Liver (tissue), 9 donors: Measurements from ENCODE around the gene LYSMD2. TPM values are rescaled to one million over a fixed set of nuclear protein-coding genes. Genes with fewer than 3 reads are reported as not detected.

Source experiments
- DNase-seq: peaks from one replicate; pipeline ENCODE4 v3.0.0-alpha.2; 2017; ENCODE audit warnings: low spot score
- H3K27ac ChIP-seq, 2 donors: one replicate each; pipeline ENCODE4 v1.7.0; 2013; ENCODE audit warnings: inconsistent platforms in 2 of 2, low read length in 2 of 2, control low read depth in 1 of 2, low read depth in 1 of 2, mild to moderate bottlenecking in 1 of 2
- H3K27me3 ChIP-seq, 4 donors: one replicate each; pipeline versions ENCODE4 v1.6.1 to v1.7.0; 2013; ENCODE audit warnings: low read length in 3 of 4, inconsistent platforms in 1 of 4, mild to moderate bottlenecking in 1 of 4, moderate library complexity in 1 of 4; ENCODE audit not compliant: control insufficient read depth in 4 of 4, insufficient read depth in 4 of 4
- H3K36me3 ChIP-seq, 4 donors: one replicate each; pipeline versions ENCODE4 v1.6.1 to v1.7.0; 2013; ENCODE audit warnings: low read length in 3 of 4, mild to moderate bottlenecking in 3 of 4, low read depth in 1 of 4, moderate library complexity in 1 of 4; ENCODE audit not compliant: control insufficient read depth in 4 of 4, insufficient read depth in 3 of 4
- H3K4me1 ChIP-seq, 4 donors: one replicate each; pipeline versions ENCODE4 v1.6.1 to v1.7.0; 2013; ENCODE audit warnings: low read length in 3 of 4, mild to moderate bottlenecking in 3 of 4, moderate library complexity in 1 of 4; ENCODE audit not compliant: control insufficient read depth in 4 of 4, insufficient read depth in 4 of 4
- H3K4me3 ChIP-seq, 3 donors: one replicate each; pipeline versions ENCODE4 v1.6.1 to v1.7.0; 2013; ENCODE audit warnings: low read length in 3 of 3, control low read depth in 1 of 3, low read depth in 1 of 3, mild to moderate bottlenecking in 1 of 3
- H3K9ac ChIP-seq, 2 donors: one replicate each; pipeline ENCODE4 v1.7.0; 2013; ENCODE audit warnings: low read length in 2 of 2, mild to moderate bottlenecking in 2 of 2, moderate library complexity in 2 of 2, control low read depth in 1 of 2, low read depth in 1 of 2
- H3K9me3 ChIP-seq, 4 donors: one replicate each; pipeline versions ENCODE4 v1.6.1 to v1.7.0; 2013; ENCODE audit warnings: low read length in 3 of 4; ENCODE audit not compliant: control insufficient read depth in 4 of 4
- EGR1 ChIP-seq, 2 donors: IDR thresholded peaks; 2 replicates each; pipeline ENCODE4 v1.6.1; 2016 to 2018; ENCODE audit warnings: antibody characterized with exemption in 2 of 2, low read depth in 2 of 2
- FOXA1 ChIP-seq: IDR thresholded peaks from 2 replicates; pipeline ENCODE4 v1.6.1; 2016; ENCODE audit warnings: antibody characterized with exemption
- FOXA2 ChIP-seq: IDR thresholded peaks from 2 replicates; pipeline ENCODE4 v1.6.1; 2016; ENCODE audit warnings: antibody characterized with exemption
- HNF4A ChIP-seq, 2 donors: conservative IDR thresholded peaks; 2 replicates each; pipeline ENCODE4 v1.6.1; 2016; ENCODE audit warnings: antibody characterized with exemption in 2 of 2, mild to moderate bottlenecking in 2 of 2
- NR2F2 ChIP-seq: IDR thresholded peaks from 2 replicates; pipeline ENCODE4 v1.6.1; 2016; ENCODE audit warnings: antibody characterized with exemption
- RAD21 ChIP-seq, 2 donors: IDR thresholded peaks; 2 replicates each; pipeline ENCODE4 v1.6.1; 2016; ENCODE audit warnings: antibody characterized with exemption in 2 of 2, mild to moderate bottlenecking in 2 of 2
- RXRA ChIP-seq, 2 donors: IDR thresholded peaks; 2 replicates each; pipeline ENCODE4 v1.6.1; 2017 to 2018; ENCODE audit warnings: antibody characterized with exemption in 2 of 2, mild to moderate bottlenecking in 1 of 2
- WGBS: extraction: QIAGEN DNeasy Blood & Tissue Kit; methylation state at CpG from one replicate; pipeline ENCODE4 v1.1.7; 2013; 5-methylcytosine and 5-hydroxymethylcytosine counted together
- polyA plus RNA-seq, 2 donors: library from polyadenylated mRNA; stranded (reverse) in 1 of 2; unstranded in 1 of 2; fragments of 200-250 nt in 1 of 2; fragments of >200 nt in 1 of 2; fragmentation: Nextera tagmentation in 1 of 2; extraction: Ambion mirVana in 1 of 2; gene quantifications; one replicate each; pipeline versions ENCODE4 v1.2.1 to v1.2.3, GENCODE V29; 2013 to 2015
- total RNA-seq, 2 donors: library from RNA; depleted of rRNA; stranded (reverse); fragments of >200 nt; gene quantifications; one replicate each; pipeline ENCODE4 v1.2.3, GENCODE V29; 2014
- TF ChIP-seq, protein P1 (sequence below): IDR thresholded peaks from 2 replicates; pipeline ENCODE4 v1.6.1; 2016; ENCODE audit warnings: antibody characterized with exemption
- TF ChIP-seq, protein P2 (sequence below): IDR thresholded peaks from 2 replicates; pipeline ENCODE4 v1.6.1; 2016; ENCODE audit warnings: antibody characterized with exemption, mild to moderate bottlenecking
- TF ChIP-seq, protein P3 (sequence below): IDR thresholded peaks from 2 replicates; pipeline ENCODE4 v1.6.1; 2016; ENCODE audit warnings: antibody characterized with exemption
- TF ChIP-seq, protein P4 (sequence below): IDR thresholded peaks from 2 replicates; pipeline ENCODE4 v1.6.1; 2016; ENCODE audit warnings: antibody characterized with exemption
- donor health status: healthy.
- donor health status: healthy.
- donor health status: healthy.
- donor health status: healthy.
- donor health status: healthy.

Gene LYSMD2
- total and polyA plus RNA-seq, 4 donors: 5.2 to 9.4 (median 6.5) TPM

DNA sequence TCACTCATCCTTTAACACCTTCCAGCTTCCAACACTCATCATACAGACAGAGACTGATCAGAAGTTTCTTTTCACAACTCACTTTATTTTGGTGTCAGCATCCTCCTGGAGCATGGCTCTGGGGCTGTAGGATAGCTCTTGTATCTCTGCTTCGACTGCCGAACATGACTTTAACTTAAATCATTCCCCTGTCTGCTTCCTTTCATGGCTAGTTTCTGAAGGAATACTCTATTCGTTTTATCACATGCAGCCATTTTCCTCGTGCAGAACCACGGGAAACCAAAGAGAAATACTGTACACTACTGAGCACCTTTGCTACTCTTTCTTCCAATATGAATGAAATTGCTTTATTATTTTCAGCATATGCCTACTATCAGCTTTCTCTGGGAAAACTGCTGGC is 11.9 kb upstream of the LYSMD2 start:
- no peak overlapping the region for H3K4me3 ChIP-seq
- TF ChIP-seq FOXA1: no peak
- TF ChIP-seq, protein P1, sequence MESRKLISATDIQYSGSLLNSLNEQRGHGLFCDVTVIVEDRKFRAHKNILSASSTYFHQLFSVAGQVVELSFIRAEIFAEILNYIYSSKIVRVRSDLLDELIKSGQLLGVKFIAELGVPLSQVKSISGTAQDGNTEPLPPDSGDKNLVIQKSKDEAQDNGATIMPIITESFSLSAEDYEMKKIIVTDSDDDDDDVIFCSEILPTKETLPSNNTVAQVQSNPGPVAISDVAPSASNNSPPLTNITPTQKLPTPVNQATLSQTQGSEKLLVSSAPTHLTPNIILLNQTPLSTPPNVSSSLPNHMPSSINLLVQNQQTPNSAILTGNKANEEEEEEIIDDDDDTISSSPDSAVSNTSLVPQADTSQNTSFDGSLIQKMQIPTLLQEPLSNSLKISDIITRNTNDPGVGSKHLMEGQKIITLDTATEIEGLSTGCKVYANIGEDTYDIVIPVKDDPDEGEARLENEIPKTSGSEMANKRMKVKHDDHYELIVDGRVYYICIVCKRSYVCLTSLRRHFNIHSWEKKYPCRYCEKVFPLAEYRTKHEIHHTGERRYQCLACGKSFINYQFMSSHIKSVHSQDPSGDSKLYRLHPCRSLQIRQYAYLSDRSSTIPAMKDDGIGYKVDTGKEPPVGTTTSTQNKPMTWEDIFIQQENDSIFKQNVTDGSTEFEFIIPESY: no peak
- no peak for TF ChIP-seq RAD21 (IDR thresholded peaks at IDR 0.05)
- TF ChIP-seq, protein P2, sequence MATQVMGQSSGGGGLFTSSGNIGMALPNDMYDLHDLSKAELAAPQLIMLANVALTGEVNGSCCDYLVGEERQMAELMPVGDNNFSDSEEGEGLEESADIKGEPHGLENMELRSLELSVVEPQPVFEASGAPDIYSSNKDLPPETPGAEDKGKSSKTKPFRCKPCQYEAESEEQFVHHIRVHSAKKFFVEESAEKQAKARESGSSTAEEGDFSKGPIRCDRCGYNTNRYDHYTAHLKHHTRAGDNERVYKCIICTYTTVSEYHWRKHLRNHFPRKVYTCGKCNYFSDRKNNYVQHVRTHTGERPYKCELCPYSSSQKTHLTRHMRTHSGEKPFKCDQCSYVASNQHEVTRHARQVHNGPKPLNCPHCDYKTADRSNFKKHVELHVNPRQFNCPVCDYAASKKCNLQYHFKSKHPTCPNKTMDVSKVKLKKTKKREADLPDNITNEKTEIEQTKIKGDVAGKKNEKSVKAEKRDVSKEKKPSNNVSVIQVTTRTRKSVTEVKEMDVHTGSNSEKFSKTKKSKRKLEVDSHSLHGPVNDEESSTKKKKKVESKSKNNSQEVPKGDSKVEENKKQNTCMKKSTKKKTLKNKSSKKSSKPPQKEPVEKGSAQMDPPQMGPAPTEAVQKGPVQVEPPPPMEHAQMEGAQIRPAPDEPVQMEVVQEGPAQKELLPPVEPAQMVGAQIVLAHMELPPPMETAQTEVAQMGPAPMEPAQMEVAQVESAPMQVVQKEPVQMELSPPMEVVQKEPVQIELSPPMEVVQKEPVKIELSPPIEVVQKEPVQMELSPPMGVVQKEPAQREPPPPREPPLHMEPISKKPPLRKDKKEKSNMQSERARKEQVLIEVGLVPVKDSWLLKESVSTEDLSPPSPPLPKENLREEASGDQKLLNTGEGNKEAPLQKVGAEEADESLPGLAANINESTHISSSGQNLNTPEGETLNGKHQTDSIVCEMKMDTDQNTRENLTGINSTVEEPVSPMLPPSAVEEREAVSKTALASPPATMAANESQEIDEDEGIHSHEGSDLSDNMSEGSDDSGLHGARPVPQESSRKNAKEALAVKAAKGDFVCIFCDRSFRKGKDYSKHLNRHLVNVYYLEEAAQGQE: no peak

DNA sequence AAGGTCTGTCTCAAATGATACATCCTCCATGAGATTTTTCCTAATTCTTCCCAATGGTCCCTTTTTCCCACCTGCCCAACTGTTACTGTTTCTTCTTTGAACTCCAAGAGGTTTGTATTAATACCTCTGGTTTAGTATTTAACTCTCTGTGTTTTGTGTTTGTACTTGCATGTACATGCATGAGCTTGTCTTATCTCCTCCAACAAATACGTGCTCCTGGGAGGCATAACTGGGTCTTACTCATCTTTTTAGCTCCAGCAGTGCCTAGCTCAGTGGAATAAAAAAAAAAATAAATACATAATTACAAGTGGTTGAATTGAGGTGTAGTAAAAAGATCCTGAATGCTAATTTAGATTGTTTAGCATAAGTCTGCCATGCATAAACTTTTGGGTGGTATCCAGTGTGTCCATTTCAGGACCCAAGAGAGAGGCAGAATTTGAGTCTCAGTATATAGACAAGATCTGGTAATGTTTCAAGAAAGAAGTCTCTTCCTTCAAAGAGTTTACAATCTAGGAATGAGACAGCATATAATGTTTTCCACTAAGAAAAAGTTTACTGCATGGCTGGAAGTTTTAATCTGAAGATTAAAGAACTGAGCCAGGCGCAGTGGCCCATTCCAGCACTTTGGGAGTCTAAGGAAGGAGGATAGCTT is 1.7 kb upstream of the LYSMD2 start:
- no peaks in the 10 kb centered on the region for H3K9me3 ChIP-seq
- no peaks in the 10 kb centered on the region for H3K27me3 ChIP-seq
- TF ChIP-seq NR2F2: no peak
- no peak for TF ChIP-seq FOXA2
- H3K9ac ChIP-seq: no peak overlapping the region
- no peak overlapping the region for H3K4me3 ChIP-seq
- WGBS: 94% methylated on average over 2 of the region's 2 CpGs
- no peaks in the 10 kb centered on the region for H3K36me3 ChIP-seq
- H3K4me1 ChIP-seq: peaks cover 0 to 19% (median 16%) of the 10 kb centered on the region in 4 donors
- no peak overlapping the region for H3K27ac ChIP-seq
- no peak for DNase-seq

More for the DNA sequence above, 11.9 kb upstream of the LYSMD2 start:
- Histone ChIP-seq H3K9ac (no peak overlapping the region), H3K4me1 (peaks cover 3 to 14% (median 9%) of the 10 kb centered on the region in 4 donors), H3K9me3 (no peaks in the 10 kb centered on the region), H3K27me3 (peaks cover 0 to 2% (median 0%) of the 10 kb centered on the region in 4 donors), H3K27ac (no peak overlapping the region), H3K36me3 (no peaks in the 10 kb centered on the region)
- WGBS: 74% methylated on average over 5 of the region's 5 CpGs
- DNase-seq: no peak

DNA sequence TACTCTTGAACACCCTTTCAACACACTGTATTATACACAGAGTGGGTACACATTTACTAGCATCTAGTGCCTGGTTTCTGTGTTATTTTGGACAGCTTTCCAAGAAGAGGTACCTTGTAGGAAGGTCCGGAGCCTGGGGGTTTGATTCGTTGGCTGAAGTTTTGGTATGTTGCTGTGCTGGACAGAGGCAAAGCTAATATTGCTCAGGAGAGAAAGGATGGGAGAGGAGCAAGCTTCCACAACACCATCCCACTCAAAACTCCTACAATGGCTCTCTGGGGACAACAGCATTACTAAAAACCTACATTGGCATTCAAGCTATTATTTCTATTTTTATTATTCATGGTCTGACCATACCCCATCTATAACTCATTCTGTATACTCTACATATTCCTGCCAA is 1.1 kb upstream of the LYSMD2 start:
- TF ChIP-seq EGR1 (IDR thresholded peaks at IDR 0.05; ENCODE audit: low read depth in 2 of 2) (no peak), RXRA (IDR thresholded peaks at IDR 0.05) (no peak), HNF4A (conservative IDR thresholded peaks at IDR 0.05) (no peak), FOXA1 (no peak), FOXA2 (no peak)
- TF ChIP-seq, protein P2: peak; percentile 87
- TF ChIP-seq, protein P3, sequence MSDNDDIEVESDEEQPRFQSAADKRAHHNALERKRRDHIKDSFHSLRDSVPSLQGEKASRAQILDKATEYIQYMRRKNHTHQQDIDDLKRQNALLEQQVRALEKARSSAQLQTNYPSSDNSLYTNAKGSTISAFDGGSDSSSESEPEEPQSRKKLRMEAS: no peak
- TF ChIP-seq, protein P4, sequence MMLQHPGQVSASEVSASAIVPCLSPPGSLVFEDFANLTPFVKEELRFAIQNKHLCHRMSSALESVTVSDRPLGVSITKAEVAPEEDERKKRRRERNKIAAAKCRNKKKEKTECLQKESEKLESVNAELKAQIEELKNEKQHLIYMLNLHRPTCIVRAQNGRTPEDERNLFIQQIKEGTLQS: no peak
- H3K27ac ChIP-seq: peak overlapping the region; percentile 86 to 89
- no peaks in the 10 kb centered on the region for H3K9me3 ChIP-seq
- 88% methylated on average over 2 of the region's 2 CpGs for WGBS
- H3K9ac ChIP-seq: no peak overlapping the region
- no peak overlapping the region for H3K4me3 ChIP-seq
- no peaks in the 10 kb centered on the region for H3K27me3 ChIP-seq
- no peak for DNase-seq
- H3K36me3 ChIP-seq: no peaks in the 10 kb centered on the region
- H3K4me1 ChIP-seq: peaks cover 0 to 19% (median 16%) of the 10 kb centered on the region in 4 donors
